ENCODE measurements around the gene CAMKV. TPM values are rescaled to one million over a fixed set of nuclear protein-coding genes. Genes with fewer than 3 reads are reported as not detected.

The CAMKV gene
- total and polyA plus RNA-seq, 12 donors = 0.27 to 1.5 (median 0.65) TPM; not detected in 4

GRCh38 chr3:49912881-49913281 lies 43.2 kb upstream of the CAMKV start:
- Histone ChIP-seq H3K9me3 (replicated peaks in 1 of 3) (no peaks in the 10 kb centered on the region), H3K27me3 (no peaks in the 10 kb centered on the region), H3K36me3 (replicated peaks in 1 of 2) (peaks cover 0 to 21% of the 10 kb centered on the region in 2 donors), H3K27ac (no peak overlapping the region), H3K4me1 (replicated peaks in 1 of 2) (no peaks in the 10 kb centered on the region), H3K4me3 (no peak overlapping the region)
- WGBS, 4 donors = 91 to 95% (median 91%) methylated on average over 4 of the region's 4 CpGs
- no peak for DNase-seq
- intact Hi-C loops (cut with DNase I) = no loop called here
- TF ChIP-seq POLR2A (IDR thresholded peaks at IDR 0.05) = no peak
- no peak for TF ChIP-seq CTCF (IDR thresholded peaks at IDR 0.05)

GRCh38 chr3:49911611-49912010 lies 41.9 kb upstream of the CAMKV start:
- Histone ChIP-seq H3K27ac (no peak overlapping the region), H3K36me3 (replicated peaks in 1 of 2) (peaks cover 0 to 21% of the 10 kb centered on the region in 2 donors), H3K4me1 (replicated peaks in 1 of 2) (no peaks in the 10 kb centered on the region), H3K9me3 (replicated peaks in 1 of 3) (no peaks in the 10 kb centered on the region), H3K27me3 (no peaks in the 10 kb centered on the region), H3K4me3 (no peak overlapping the region)
- 80 to 97% (median 94%) methylated on average over 1 to 15 of the region's 15 CpGs for WGBS, 4 donors
- TF ChIP-seq CTCF (IDR thresholded peaks at IDR 0.05) (no peak), POLR2A (IDR thresholded peaks at IDR 0.05) (no peak)
- no peak for DNase-seq
- intact Hi-C loops (cut with DNase I) = no loop called here

DNA sequence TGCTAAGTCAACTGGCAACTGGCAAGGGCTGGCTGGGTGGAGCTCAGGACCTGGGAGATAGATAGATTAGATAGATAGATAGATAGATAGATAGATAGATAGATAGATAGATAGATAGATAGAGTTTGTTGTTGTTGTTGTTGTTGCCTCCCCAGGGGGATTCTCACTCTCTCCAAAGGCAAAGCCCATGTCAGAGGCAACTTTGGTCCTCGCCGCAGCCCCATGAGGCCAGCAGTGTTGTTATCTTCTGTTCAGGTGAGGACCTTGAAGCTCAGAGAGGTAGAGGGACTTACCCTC lies 41.4 kb upstream of the CAMKV start:
- 92 to 100% (median 94%) methylated on average over 2 of the region's 2 CpGs for WGBS, 4 donors
- H3K27me3 ChIP-seq = no peaks in the 10 kb centered on the region
- no peak for DNase-seq
- H3K4me1 ChIP-seq (replicated peaks in 1 of 2) = no peaks in the 10 kb centered on the region
- TF ChIP-seq POLR2A (IDR thresholded peaks at IDR 0.05) = no peak
- TF ChIP-seq CTCF (IDR thresholded peaks at IDR 0.05) = no peak
- no peak overlapping the region for H3K4me3 ChIP-seq
- no peak overlapping the region for H3K27ac ChIP-seq
- H3K9me3 ChIP-seq (replicated peaks in 1 of 3) = no peaks in the 10 kb centered on the region
- peaks cover 0 to 21% of the 10 kb centered on the region in 2 donors for H3K36me3 ChIP-seq (replicated peaks in 1 of 2)
- intact Hi-C loops (cut with DNase I) = no loop called here

DNA sequence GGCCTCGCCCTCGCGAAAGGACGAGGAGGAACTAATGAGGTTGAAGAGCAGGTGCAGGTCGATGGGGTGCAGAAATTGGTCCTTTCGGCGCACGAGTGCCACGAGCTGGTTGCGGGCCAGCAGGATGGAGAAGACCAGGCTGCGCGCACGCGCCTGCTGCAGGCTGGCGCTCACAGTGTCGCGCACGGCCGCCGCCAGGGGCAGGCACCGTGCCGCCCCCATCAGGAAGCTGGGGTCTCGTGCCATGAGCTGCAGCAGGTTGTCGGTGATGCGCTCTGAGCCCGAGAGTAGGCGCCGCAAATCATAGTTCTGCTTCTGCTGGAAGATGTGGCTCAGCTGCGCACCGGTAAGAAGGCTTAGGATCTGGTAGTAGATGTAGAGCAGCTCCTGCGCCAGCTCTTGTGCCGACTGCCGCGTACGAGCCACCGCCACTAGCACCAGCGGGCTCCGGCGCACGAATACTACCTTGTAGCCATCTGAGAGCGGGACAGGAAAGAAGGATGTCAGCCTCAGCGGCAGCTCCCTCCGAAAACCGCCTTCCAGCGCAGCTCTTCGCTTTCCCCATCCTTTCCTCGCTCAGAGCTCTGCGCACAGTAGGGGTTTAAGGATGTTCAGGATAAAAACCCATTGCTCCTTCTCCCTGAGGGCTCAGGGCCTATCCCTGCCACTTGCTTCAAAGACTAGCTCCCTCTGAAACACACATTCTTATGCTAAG lies 40.9 kb upstream of the CAMKV start:
- peaks cover 0 to 21% of the 10 kb centered on the region in 2 donors for H3K36me3 ChIP-seq (replicated peaks in 1 of 2)
- 83 to 87% (median 86%) methylated on average over 25 to 48 of the region's 48 CpGs for WGBS, 4 donors
- H3K4me3 ChIP-seq = no peak overlapping the region
- no peaks in the 10 kb centered on the region for H3K27me3 ChIP-seq
- H3K4me1 ChIP-seq (replicated peaks in 1 of 2) = no peaks in the 10 kb centered on the region
- TF ChIP-seq CTCF (IDR thresholded peaks at IDR 0.05) = no peak
- TF ChIP-seq POLR2A (IDR thresholded peaks at IDR 0.05) = no peak
- no peak for DNase-seq
- H3K9me3 ChIP-seq (replicated peaks in 1 of 3) = no peaks in the 10 kb centered on the region
- intact Hi-C loops (cut with DNase I) = no loop called here
- no peak overlapping the region for H3K27ac ChIP-seq
